Non-pigmented ciliary epithelial cell (primary cell): Measurements from ENCODE around the gene RAD23B.
A peak's percentile ranks its signal among the peaks of the same experiment; 100 is the strongest.

Experiments
- DNase-seq: peaks from one replicate; pipeline ENCODE4 v3.0.0-alpha.2; 2010; ENCODE audit warnings: low read depth

The RAD23B gene

GRCh38 chr9:107269254-107269653, 13.8 kb upstream of the RAD23B start:
- no peak for DNase-seq

GRCh38 chr9:107269681-107270080, 13.4 kb upstream of the RAD23B start:
- no peak for DNase-seq

DNA sequence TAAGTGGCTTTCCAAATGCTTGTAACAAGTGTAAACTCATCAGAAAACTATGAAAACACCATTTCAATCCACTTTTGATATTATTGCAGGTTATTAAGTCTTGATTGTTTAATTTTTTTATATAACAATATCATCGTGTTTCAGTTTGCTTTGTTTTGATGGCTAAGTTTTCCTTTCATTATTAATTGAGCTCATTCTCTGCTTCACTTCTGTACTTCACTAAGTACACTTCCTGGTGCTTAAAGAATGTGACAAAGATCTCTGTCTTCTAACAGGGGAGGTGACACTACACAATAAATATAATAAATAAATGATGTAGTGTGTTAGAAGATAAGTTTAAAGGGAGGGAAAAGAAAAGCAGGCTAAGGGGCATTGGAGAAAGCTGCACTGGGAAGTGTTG, 13.0 kb upstream of the RAD23B start:
- no peak for DNase-seq

DNA sequence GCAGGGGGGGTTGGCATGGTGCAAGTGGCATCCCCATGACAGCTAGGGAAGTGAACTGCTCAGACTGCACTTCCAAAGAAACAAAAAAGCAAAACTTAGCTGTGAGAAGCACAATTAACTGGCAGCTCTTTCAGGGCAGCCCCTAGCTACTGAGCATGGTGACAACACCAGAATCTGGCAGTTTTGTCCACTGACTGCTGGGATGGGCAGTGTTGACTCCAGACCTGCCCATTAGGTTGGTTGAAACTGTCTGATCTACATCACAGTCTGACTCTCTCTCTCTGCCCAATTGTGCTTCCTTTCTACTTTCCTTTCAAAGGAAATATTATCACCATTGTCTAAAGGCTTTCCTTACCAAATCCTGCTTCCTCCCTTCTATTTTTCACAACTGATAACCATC, 12.5 kb upstream of the RAD23B start:
- no peak for DNase-seq

DNA sequence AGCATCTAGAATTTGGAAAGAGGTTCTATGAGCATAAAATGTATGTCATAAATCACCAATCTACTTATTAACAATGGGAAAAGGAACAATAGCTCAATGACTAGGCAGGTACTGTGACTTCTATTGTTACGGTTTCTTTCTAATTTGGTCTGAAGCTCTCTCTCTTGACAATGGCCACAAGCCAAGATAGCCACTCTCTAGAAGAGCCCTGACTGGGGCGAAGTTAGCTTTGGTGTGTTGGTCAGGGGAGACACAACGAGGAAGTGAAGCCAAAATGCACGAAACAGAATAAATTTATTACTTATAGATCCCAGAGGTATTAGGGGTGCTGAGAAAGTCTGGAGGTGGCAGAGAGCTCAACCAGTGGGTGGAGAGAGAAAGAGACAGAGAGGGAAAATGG, 9.4 kb upstream of the RAD23B start:
- no peak for DNase-seq

- DNase-seq = no peak
These were observed 9.0 kb upstream of the RAD23B start for GRCh38 chr9:107274096-107274495.

- DNase-seq = peak; percentile 95
These were observed 8.1 kb upstream of the RAD23B start for GRCh38 chr9:107274953-107275422.

GRCh38 chr9:107275530-107275929, 7.5 kb upstream of the RAD23B start:
- no peak for DNase-seq

DNA sequence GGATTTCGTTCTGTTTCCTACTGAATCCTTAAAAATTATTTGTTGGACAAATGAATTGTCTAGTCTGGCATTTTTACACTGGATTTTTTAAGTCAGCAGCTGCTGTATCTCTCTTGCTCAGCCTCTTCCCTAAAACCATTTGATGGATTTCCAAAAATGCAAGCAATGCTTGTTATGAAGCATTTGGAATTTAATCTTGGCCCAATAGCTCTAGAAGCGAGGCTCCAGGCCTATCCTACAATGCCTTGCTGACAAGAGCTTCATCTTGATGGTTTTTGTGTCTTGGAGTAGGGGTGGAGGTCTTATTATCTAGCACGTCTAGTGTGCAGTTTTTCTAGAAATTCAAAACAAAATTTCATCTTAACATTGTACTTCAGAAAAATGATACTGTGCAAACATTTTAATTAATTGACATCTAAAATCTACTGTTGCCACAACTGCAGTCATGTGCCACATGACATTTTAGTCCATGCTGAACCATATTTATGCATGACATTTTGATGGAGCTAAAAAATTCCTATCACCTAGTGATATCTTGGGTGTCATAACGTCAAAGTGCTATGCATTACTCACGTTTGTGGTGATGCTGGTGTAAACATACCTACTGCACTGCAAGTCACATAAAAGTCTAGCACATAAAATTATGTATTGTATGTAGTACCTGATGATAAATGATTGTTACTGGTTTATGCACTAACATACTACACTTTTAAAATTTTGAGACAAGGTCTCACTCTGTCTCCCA, 5.9 kb upstream of the RAD23B start:
- DNase-seq = no peak

- DNase-seq = no peak
These were observed 5.3 kb upstream of the RAD23B start for GRCh38 chr9:107277801-107278200.

DNA sequence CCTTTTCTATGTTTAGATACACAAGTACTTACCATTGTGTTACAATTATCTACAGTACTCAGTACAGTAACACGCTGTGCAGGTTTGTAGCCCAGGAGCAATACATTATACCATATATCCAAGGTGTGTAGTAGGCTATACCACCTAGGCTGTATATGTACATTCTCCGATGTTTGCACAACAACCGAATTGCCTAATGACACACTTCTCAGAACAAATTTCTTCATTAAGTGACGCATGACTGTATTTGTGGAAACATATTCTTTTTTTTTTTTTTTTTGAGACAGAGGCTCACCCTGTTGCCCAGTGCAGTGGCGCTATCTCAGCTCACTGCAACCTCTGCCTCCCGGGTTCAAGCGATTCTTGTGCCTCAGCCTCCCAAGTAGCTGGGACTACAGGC, 4.0 kb upstream of the RAD23B start:
- DNase-seq = no peak

GRCh38 chr9:107280543-107280942, 2.5 kb upstream of the RAD23B start:
- no peak for DNase-seq

- DNase-seq = no peak
These were observed 1.9 kb upstream of the RAD23B start for GRCh38 chr9:107281184-107281583.

- no peak for DNase-seq
These were observed 984 bp upstream of the RAD23B start for GRCh38 chr9:107281922-107282667.

GRCh38 chr9:107283623-107284616, 841 bp downstream of the RAD23B start:
- DNase-seq = no peak

DNA sequence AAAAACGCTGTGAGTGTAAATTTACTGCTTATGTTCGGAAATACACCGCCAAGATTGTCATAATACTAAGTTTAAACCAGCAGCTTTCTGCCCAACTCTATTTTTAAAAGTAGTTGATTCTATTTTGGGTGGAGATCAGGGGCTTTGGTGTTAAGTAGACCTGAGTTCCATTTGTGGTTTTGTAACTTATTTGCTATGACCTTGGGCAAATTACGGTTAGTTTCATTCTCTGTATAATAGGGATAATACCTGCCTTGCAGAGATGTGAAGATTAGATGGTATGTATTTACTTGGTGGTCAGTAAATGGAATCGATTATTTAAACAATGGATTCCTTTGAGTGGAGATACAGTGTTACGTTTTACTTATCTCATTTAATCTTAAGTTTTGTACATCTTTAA, 1.6 kb downstream of the RAD23B start:
- no peak for DNase-seq

- DNase-seq = no peak
These were observed 2.2 kb downstream of the RAD23B start for GRCh38 chr9:107285286-107285685.

- no peak for DNase-seq
These were observed 3.0 kb downstream of the RAD23B start for GRCh38 chr9:107286057-107286456.

DNA sequence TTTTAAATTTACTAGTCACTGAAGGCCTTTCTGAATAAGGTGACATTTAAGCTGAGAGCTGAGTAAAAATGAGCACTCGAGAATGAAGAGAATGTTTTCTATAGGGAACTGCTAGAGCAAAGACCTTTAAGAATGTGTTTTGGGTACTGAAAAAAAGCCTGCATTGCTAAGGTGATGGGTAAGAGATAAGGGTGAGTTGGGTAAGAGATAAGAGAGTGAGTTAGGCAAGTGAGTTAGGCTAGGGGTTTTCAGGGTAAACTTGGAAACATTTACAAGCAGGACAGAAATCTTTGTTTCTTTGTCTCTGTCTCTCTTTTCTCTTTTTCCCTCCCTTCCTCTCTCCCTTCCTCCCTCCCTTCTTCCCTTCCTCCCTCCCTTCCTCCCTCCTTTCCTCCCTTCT, 5.6 kb downstream of the RAD23B start:
- DNase-seq = no peak

DNA sequence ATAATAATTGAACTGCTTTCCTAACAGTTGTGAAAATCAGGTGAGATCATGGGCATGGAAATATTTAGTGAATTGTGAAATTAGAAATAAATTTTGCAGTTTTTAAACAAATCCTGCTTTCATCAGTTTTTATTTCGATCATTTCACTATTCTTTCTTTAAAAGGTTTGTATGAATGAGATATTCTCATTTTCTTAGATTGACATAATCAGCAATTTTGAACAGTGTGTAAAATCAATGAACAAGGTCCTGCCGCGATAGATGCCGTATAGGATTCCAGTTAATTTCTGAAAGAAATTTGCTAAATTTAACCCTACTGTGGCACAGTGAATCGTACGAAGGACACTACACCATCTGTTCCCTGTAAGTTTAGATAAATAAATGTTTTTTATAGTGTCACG, 7.5 kb downstream of the RAD23B start:
- DNase-seq = no peak

- no peak for DNase-seq
These were observed 9.9 kb downstream of the RAD23B start for GRCh38 chr9:107292821-107293542.
